HepG2 (cell line): ENCODE measurements around the gene SDHD. TPM values are rescaled to one million over a fixed set of nuclear protein-coding genes. Genes with fewer than 3 reads are reported as not detected.
A peak's percentile ranks its signal among the peaks of the same experiment; 100 is the strongest.

Source experiments
- CHD2 ChIP-seq: IDR thresholded peaks from 2 replicates; pipeline ENCODE4 v1.6.1; 2011; ENCODE audit warnings: low read depth, low read length, improper control_type of control experiment
- NCOA5 ChIP-seq: sonication (generic); formaldehyde crosslinking; IDR thresholded peaks from 2 replicates; pipeline ENCODE4 v1.4.0; 2020; ENCODE audit warnings: missing genetic modification reagents
- RCOR2 ChIP-seq: IDR thresholded peaks from 2 replicates; pipeline ENCODE4 v1.6.1; 2016; ENCODE audit warnings: missing biosample characterization, missing genetic modification reagents
- RFXAP ChIP-seq: sonication (generic); formaldehyde crosslinking; IDR thresholded peaks from 2 replicates; pipeline ENCODE4 v1.4.0; 2020; ENCODE audit warnings: missing genetic modification reagents, borderline replicate concordance
- SMC3 ChIP-seq: IDR thresholded peaks from 2 replicates; pipeline ENCODE4 v1.6.1; 2011; ENCODE audit warnings: low read length, improper control_type of control experiment
- SP4 ChIP-seq: sonication (generic); formaldehyde crosslinking; IDR thresholded peaks from 2 replicates; pipeline ENCODE4 v1.8.1; 2023; ENCODE audit warnings: mild to moderate bottlenecking, missing genetic modification reagents
- ZNF605 ChIP-seq: sonication (generic); formaldehyde crosslinking; IDR thresholded peaks from 2 replicates; pipeline ENCODE4 v1.8.0; 2022; ENCODE audit warnings: mild to moderate bottlenecking, missing genetic modification reagents
- ZNF850 ChIP-seq: sonication (generic); formaldehyde crosslinking; conservative IDR thresholded peaks from 2 replicates; pipeline ENCODE4 v1.9.0; 2021; ENCODE audit warnings: mild to moderate bottlenecking, missing genetic modification reagents
- polyA plus RNA-seq, 8 experiments: library from polyadenylated mRNA; depleted of rRNA in 3 of 8; stranded (reverse) in 7 of 8; unstranded in 1 of 8; fragments of >200 nt; fragmentation: Illumina TruSeq in 4 of 8; extraction: Trizol in 4 of 8; gene quantifications; 2 replicates each; pipeline versions ENCODE4 v1.2.1 to v1.2.3, GENCODE V29; 2011 to 2016; ENCODE audit warnings: low read depth in 4 of 8, missing spikeins in 1 of 8, mixed read lengths in 1 of 8; ENCODE audit not compliant: insufficient read depth in 1 of 8
- total RNA-seq, 5 experiments: library from RNA; depleted of rRNA; stranded (reverse); fragments of >200 nt; fragmentation: Illumina TruSeq; extraction: Trizol; gene quantifications; 2 replicates each; pipeline ENCODE4 v1.2.3, GENCODE V29; 2016; ENCODE audit warnings: low read depth in 1 of 5
- TF ChIP-seq, protein P1 (sequence below): sonication (generic); formaldehyde crosslinking; IDR thresholded peaks from 2 replicates; pipeline ENCODE4 v1.4.0; 2020; ENCODE audit warnings: missing genetic modification reagents
- TF ChIP-seq, protein P2 (sequence below): sonication (generic); formaldehyde crosslinking; IDR thresholded peaks from 2 replicates; pipeline ENCODE4 v1.4.0; 2020; ENCODE audit warnings: low read depth, mild to moderate bottlenecking, missing genetic modification reagents
- TF ChIP-seq, protein P3 (sequence below): IDR thresholded peaks from 2 replicates; pipeline ENCODE4 v1.6.1; 2018; ENCODE audit warnings: missing genetic modification reagents, mild to moderate bottlenecking, missing compliant biosample characterization
- TF ChIP-seq, protein P4 (sequence below): sonication (generic); formaldehyde crosslinking; IDR thresholded peaks from 2 replicates; pipeline ENCODE4 v1.5.0; 2020; ENCODE audit warnings: mild to moderate bottlenecking, missing genetic modification reagents, borderline replicate concordance

Gene SDHD
- total and polyA plus RNA-seq, 2 of the 13 experiments (the other 11 are each of a cell fraction or from before 2014, with no cell fraction given), result 117 to 123 TPM

DNA sequence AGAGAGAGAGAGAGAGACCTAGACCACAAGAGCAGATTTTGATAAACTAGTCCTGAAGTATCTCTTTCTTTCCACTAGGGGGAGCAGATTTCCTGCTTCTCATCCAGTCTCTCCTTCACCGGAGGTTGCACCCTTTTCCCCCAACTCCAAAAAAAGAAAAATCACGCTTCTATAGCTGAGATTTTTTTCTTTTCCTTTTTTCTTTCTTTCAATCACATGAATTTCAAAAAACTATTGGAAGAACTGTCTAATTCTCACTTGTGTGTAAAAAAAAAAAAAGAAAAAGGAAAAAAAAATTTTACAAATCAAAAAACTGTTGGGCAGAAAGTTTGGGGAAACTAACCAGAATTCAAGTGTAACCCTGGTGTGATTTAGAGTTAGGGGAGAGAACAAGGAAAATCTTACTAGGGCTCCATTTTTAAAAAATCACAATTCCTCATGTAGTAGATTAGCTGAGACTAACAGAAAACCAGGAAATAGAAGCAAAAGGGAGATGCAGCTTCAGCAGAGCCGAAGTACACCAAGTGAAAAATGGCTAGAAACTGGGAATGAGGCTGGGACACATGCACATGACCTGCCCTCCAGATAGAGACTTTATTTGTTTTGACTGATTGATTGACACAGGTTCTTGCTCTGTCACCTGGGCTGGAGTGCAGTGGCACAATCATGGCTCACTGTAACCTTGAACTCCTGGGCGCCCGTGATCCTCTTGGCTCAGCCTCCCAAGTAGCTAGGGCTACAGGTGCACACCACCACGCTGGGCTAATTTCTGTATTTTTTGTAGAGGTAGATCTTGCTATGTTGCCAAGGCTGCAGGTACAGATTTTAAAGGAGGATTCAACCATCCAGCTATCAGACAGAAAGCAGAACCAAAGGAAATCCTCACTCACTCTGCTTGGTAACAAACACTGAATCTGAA, 27.1 kb downstream of the SDHD start (continued):
- TF ChIP-seq, protein P1, sequence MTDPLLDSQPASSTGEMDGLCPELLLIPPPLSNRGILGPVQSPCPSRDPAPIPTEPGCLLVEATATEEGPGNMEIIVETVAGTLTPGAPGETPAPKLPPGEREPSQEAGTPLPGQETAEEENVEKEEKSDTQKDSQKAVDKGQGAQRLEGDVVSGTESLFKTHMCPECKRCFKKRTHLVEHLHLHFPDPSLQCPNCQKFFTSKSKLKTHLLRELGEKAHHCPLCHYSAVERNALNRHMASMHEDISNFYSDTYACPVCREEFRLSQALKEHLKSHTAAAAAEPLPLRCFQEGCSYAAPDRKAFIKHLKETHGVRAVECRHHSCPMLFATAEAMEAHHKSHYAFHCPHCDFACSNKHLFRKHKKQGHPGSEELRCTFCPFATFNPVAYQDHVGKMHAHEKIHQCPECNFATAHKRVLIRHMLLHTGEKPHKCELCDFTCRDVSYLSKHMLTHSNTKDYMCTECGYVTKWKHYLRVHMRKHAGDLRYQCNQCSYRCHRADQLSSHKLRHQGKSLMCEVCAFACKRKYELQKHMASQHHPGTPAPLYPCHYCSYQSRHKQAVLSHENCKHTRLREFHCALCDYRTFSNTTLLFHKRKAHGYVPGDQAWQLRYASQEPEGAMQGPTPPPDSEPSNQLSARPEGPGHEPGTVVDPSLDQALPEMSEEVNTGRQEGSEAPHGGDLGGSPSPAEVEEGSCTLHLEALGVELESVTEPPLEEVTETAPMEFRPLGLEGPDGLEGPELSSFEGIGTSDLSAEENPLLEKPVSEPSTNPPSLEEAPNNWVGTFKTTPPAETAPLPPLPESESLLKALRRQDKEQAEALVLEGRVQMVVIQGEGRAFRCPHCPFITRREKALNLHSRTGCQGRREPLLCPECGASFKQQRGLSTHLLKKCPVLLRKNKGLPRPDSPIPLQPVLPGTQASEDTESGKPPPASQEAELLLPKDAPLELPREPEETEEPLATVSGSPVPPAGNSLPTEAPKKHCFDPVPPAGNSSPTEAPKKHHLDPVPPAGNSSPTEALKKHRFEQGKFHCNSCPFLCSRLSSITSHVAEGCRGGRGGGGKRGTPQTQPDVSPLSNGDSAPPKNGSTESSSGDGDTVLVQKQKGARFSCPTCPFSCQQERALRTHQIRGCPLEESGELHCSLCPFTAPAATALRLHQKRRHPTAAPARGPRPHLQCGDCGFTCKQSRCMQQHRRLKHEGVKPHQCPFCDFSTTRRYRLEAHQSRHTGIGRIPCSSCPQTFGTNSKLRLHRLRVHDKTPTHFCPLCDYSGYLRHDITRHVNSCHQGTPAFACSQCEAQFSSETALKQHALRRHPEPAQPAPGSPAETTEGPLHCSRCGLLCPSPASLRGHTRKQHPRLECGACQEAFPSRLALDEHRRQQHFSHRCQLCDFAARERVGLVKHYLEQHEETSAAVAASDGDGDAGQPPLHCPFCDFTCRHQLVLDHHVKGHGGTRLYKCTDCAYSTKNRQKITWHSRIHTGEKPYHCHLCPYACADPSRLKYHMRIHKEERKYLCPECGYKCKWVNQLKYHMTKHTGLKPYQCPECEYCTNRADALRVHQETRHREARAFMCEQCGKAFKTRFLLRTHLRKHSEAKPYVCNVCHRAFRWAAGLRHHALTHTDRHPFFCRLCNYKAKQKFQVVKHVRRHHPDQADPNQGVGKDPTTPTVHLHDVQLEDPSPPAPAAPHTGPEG, result no peak
- TF ChIP-seq SMC3 (peak; percentile 61; the same call in 1 of the 2 replicates), NCOA5 (CRISPR knock-in tag) (no peak), CHD2 (no peak), ZNF605 (CRISPR knock-in tag) (no peak), RCOR2 (CRISPR knock-in tag) (0 out of 2 replicates have a peak, but pooled peaks have one; percentile 41), SP4 (CRISPR knock-in tag) (no peak), RFXAP (CRISPR knock-in tag) (no peak), ZNF850 (CRISPR knock-in tag) (no peak)
- TF ChIP-seq, protein P2, sequence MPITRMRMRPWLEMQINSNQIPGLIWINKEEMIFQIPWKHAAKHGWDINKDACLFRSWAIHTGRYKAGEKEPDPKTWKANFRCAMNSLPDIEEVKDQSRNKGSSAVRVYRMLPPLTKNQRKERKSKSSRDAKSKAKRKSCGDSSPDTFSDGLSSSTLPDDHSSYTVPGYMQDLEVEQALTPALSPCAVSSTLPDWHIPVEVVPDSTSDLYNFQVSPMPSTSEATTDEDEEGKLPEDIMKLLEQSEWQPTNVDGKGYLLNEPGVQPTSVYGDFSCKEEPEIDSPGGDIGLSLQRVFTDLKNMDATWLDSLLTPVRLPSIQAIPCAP (CRISPR knock-in tag), result no peak
- TF ChIP-seq, protein P3, sequence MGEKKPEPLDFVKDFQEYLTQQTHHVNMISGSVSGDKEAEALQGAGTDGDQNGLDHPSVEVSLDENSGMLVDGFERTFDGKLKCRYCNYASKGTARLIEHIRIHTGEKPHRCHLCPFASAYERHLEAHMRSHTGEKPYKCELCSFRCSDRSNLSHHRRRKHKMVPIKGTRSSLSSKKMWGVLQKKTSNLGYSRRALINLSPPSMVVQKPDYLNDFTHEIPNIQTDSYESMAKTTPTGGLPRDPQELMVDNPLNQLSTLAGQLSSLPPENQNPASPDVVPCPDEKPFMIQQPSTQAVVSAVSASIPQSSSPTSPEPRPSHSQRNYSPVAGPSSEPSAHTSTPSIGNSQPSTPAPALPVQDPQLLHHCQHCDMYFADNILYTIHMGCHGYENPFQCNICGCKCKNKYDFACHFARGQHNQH, result no peak
- TF ChIP-seq, protein P4, sequence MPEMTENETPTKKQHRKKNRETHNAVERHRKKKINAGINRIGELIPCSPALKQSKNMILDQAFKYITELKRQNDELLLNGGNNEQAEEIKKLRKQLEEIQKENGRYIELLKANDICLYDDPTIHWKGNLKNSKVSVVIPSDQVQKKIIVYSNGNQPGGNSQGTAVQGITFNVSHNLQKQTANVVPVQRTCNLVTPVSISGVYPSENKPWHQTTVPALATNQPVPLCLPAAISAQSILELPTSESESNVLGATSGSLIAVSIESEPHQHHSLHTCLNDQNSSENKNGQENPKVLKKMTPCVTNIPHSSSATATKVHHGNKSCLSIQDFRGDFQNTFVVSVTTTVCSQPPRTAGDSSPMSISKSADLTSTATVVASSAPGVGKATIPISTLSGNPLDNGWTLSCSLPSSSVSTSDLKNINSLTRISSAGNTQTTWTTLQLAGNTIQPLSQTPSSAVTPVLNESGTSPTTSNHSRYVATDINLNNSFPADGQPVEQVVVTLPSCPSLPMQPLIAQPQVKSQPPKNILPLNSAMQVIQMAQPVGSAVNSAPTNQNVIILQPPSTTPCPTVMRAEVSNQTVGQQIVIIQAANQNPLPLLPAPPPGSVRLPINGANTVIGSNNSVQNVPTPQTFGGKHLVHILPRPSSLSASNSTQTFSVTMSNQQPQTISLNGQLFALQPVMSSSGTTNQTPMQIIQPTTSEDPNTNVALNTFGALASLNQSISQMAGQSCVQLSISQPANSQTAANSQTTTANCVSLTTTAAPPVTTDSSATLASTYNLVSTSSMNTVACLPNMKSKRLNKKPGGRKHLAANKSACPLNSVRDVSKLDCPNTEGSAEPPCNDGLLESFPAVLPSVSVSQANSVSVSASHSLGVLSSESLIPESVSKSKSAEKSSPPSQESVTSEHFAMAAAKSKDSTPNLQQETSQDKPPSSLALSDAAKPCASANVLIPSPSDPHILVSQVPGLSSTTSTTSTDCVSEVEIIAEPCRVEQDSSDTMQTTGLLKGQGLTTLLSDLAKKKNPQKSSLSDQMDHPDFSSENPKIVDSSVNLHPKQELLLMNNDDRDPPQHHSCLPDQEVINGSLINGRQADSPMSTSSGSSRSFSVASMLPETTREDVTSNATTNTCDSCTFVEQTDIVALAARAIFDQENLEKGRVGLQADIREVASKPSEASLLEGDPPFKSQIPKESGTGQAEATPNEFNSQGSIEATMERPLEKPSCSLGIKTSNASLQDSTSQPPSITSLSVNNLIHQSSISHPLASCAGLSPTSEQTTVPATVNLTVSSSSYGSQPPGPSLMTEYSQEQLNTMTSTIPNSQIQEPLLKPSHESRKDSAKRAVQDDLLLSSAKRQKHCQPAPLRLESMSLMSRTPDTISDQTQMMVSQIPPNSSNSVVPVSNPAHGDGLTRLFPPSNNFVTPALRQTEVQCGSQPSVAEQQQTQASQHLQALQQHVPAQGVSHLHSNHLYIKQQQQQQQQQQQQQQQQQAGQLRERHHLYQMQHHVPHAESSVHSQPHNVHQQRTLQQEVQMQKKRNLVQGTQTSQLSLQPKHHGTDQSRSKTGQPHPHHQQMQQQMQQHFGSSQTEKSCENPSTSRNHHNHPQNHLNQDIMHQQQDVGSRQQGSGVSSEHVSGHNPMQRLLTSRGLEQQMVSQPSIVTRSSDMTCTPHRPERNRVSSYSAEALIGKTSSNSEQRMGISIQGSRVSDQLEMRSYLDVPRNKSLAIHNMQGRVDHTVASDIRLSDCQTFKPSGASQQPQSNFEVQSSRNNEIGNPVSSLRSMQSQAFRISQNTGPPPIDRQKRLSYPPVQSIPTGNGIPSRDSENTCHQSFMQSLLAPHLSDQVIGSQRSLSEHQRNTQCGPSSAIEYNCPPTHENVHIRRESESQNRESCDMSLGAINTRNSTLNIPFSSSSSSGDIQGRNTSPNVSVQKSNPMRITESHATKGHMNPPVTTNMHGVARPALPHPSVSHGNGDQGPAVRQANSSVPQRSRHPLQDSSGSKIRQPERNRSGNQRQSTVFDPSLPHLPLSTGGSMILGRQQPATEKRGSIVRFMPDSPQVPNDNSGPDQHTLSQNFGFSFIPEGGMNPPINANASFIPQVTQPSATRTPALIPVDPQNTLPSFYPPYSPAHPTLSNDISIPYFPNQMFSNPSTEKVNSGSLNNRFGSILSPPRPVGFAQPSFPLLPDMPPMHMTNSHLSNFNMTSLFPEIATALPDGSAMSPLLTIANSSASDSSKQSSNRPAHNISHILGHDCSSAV (CRISPR knock-in tag), result no peak
